Liver (tissue), 9 donors: Measurements from ENCODE around the gene ABHD17C. TPM values are rescaled to one million over a fixed set of nuclear protein-coding genes. Genes with fewer than 3 reads are reported as not detected.

Experiments
- DNase-seq: peaks from one replicate; pipeline ENCODE4 v3.0.0-alpha.2; 2017; ENCODE audit warnings: low spot score
- H3K27ac ChIP-seq, 2 donors: one replicate each; pipeline ENCODE4 v1.7.0; 2013; ENCODE audit warnings: inconsistent platforms in 2 of 2, low read length in 2 of 2, control low read depth in 1 of 2, low read depth in 1 of 2, mild to moderate bottlenecking in 1 of 2
- H3K27me3 ChIP-seq, 4 donors: one replicate each; pipeline versions ENCODE4 v1.6.1 to v1.7.0; 2013; ENCODE audit warnings: low read length in 3 of 4, inconsistent platforms in 1 of 4, mild to moderate bottlenecking in 1 of 4, moderate library complexity in 1 of 4; ENCODE audit not compliant: control insufficient read depth in 4 of 4, insufficient read depth in 4 of 4
- H3K36me3 ChIP-seq, 4 donors: one replicate each; pipeline versions ENCODE4 v1.6.1 to v1.7.0; 2013; ENCODE audit warnings: low read length in 3 of 4, mild to moderate bottlenecking in 3 of 4, low read depth in 1 of 4, moderate library complexity in 1 of 4; ENCODE audit not compliant: control insufficient read depth in 4 of 4, insufficient read depth in 3 of 4
- H3K4me1 ChIP-seq, 4 donors: one replicate each; pipeline versions ENCODE4 v1.6.1 to v1.7.0; 2013; ENCODE audit warnings: low read length in 3 of 4, mild to moderate bottlenecking in 3 of 4, moderate library complexity in 1 of 4; ENCODE audit not compliant: control insufficient read depth in 4 of 4, insufficient read depth in 4 of 4
- H3K4me3 ChIP-seq, 3 donors: one replicate each; pipeline versions ENCODE4 v1.6.1 to v1.7.0; 2013; ENCODE audit warnings: low read length in 3 of 3, control low read depth in 1 of 3, low read depth in 1 of 3, mild to moderate bottlenecking in 1 of 3
- H3K9ac ChIP-seq, 2 donors: one replicate each; pipeline ENCODE4 v1.7.0; 2013; ENCODE audit warnings: low read length in 2 of 2, mild to moderate bottlenecking in 2 of 2, moderate library complexity in 2 of 2, control low read depth in 1 of 2, low read depth in 1 of 2
- H3K9me3 ChIP-seq, 4 donors: one replicate each; pipeline versions ENCODE4 v1.6.1 to v1.7.0; 2013; ENCODE audit warnings: low read length in 3 of 4; ENCODE audit not compliant: control insufficient read depth in 4 of 4
- EGR1 ChIP-seq, 2 donors: IDR thresholded peaks; 2 replicates each; pipeline ENCODE4 v1.6.1; 2016 to 2018; ENCODE audit warnings: antibody characterized with exemption in 2 of 2, low read depth in 2 of 2
- FOXA1 ChIP-seq: IDR thresholded peaks from 2 replicates; pipeline ENCODE4 v1.6.1; 2016; ENCODE audit warnings: antibody characterized with exemption
- FOXA2 ChIP-seq: IDR thresholded peaks from 2 replicates; pipeline ENCODE4 v1.6.1; 2016; ENCODE audit warnings: antibody characterized with exemption
- GABPA ChIP-seq, 2 donors: IDR thresholded peaks in 1 of 2; conservative IDR thresholded peaks in 1 of 2; 2 replicates each; pipeline ENCODE4 v1.6.1; 2016; ENCODE audit warnings: antibody characterized with exemption in 2 of 2, mild to moderate bottlenecking in 1 of 2, moderate library complexity in 1 of 2
- HNF4A ChIP-seq, 2 donors: conservative IDR thresholded peaks; 2 replicates each; pipeline ENCODE4 v1.6.1; 2016; ENCODE audit warnings: antibody characterized with exemption in 2 of 2, mild to moderate bottlenecking in 2 of 2
- HNF4G ChIP-seq: IDR thresholded peaks from 2 replicates; pipeline ENCODE4 v1.6.1; 2016; ENCODE audit warnings: antibody characterized with exemption
- NR2F2 ChIP-seq: IDR thresholded peaks from 2 replicates; pipeline ENCODE4 v1.6.1; 2016; ENCODE audit warnings: antibody characterized with exemption
- RAD21 ChIP-seq, 2 donors: IDR thresholded peaks; 2 replicates each; pipeline ENCODE4 v1.6.1; 2016; ENCODE audit warnings: antibody characterized with exemption in 2 of 2, mild to moderate bottlenecking in 2 of 2
- RXRA ChIP-seq, 2 donors: IDR thresholded peaks; 2 replicates each; pipeline ENCODE4 v1.6.1; 2017 to 2018; ENCODE audit warnings: antibody characterized with exemption in 2 of 2, mild to moderate bottlenecking in 1 of 2
- SP1 ChIP-seq: IDR thresholded peaks from 2 replicates; pipeline ENCODE4 v1.6.1; 2018; ENCODE audit warnings: antibody characterized with exemption, mild to moderate bottlenecking
- TAF1 ChIP-seq: conservative IDR thresholded peaks from 2 replicates; pipeline ENCODE4 v1.6.1; 2016; ENCODE audit warnings: antibody characterized with exemption, mild to moderate bottlenecking
- WGBS: extraction: QIAGEN DNeasy Blood & Tissue Kit; methylation state at CpG from one replicate; pipeline ENCODE4 v1.1.7; 2013; 5-methylcytosine and 5-hydroxymethylcytosine counted together
- polyA plus RNA-seq, 2 donors: library from polyadenylated mRNA; stranded (reverse) in 1 of 2; unstranded in 1 of 2; fragments of 200-250 nt in 1 of 2; fragments of >200 nt in 1 of 2; fragmentation: Nextera tagmentation in 1 of 2; extraction: Ambion mirVana in 1 of 2; gene quantifications; one replicate each; pipeline versions ENCODE4 v1.2.1 to v1.2.3, GENCODE V29; 2013 to 2015
- total RNA-seq, 2 donors: library from RNA; depleted of rRNA; stranded (reverse); fragments of >200 nt; gene quantifications; one replicate each; pipeline ENCODE4 v1.2.3, GENCODE V29; 2014
- TF ChIP-seq, protein P1 (sequence below): IDR thresholded peaks from 2 replicates; pipeline ENCODE4 v1.6.1; 2016; ENCODE audit warnings: antibody characterized with exemption
- TF ChIP-seq, protein P2 (sequence below): IDR thresholded peaks from 2 replicates; pipeline ENCODE4 v1.6.1; 2016; ENCODE audit warnings: antibody characterized with exemption, mild to moderate bottlenecking
- TF ChIP-seq, protein P3 (sequence below): fragments of 150-350 bp; IDR thresholded peaks from 2 replicates; pipeline ENCODE4 v1.5.1; 2017; ENCODE audit warnings: improper control_type of control experiment, low read depth, low read length; ENCODE audit not compliant: missing input control
- donor health status: healthy.
- donor health status: healthy.
- donor health status: healthy.
- donor health status: healthy.
- donor health status: healthy.

The ABHD17C gene
- total and polyA plus RNA-seq, 4 donors = 0.79 to 3.0 (median 2.0) TPM

DNA sequence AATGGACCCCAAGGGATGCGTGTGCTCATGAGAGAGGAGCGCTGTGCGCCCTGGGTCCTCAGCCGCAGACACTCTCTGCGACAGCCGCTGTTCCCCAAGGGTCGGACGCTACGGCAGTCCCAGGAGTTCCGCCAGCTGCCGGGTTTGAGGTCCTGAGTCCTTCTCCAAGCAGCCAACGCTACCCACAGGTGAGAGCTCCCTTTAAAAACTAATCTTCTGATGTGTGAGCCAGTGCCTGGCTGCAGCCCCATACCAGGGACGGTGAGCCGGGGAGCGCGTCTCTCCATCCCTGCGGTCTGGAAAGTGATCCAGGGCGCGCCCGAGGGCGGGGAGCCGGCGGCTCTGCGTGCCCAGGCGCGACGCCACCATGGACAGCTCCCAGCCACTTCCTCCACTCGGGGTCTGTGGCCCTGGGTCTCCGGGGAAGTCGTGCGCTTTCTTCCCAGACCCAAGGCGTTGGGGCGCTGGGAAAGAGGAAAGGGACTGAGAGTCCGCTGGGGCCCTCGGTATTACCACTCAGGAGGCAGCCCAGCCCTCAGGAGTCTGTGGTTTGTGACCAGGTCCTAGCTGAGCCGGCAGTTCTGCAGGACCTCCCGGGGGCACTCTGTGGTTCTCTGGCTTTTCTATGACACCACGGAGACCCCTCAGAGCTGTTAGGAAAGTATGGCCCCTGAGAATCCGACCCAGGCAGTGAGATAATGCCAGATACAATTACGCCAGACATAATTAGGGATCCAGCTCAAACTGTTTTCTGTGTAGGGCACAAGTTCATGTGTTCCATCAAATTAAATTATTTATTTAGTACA lies 85.5 kb downstream of the ABHD17C start:
- TF ChIP-seq, protein P1, sequence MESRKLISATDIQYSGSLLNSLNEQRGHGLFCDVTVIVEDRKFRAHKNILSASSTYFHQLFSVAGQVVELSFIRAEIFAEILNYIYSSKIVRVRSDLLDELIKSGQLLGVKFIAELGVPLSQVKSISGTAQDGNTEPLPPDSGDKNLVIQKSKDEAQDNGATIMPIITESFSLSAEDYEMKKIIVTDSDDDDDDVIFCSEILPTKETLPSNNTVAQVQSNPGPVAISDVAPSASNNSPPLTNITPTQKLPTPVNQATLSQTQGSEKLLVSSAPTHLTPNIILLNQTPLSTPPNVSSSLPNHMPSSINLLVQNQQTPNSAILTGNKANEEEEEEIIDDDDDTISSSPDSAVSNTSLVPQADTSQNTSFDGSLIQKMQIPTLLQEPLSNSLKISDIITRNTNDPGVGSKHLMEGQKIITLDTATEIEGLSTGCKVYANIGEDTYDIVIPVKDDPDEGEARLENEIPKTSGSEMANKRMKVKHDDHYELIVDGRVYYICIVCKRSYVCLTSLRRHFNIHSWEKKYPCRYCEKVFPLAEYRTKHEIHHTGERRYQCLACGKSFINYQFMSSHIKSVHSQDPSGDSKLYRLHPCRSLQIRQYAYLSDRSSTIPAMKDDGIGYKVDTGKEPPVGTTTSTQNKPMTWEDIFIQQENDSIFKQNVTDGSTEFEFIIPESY = no peak
- TF ChIP-seq NR2F2 (no peak), RAD21 (IDR thresholded peaks at IDR 0.05) (peak in 1 of 2 donors; percentile 6), HNF4A (conservative IDR thresholded peaks at IDR 0.05) (no peak), TAF1 (no peak)
- TF ChIP-seq, protein P2, sequence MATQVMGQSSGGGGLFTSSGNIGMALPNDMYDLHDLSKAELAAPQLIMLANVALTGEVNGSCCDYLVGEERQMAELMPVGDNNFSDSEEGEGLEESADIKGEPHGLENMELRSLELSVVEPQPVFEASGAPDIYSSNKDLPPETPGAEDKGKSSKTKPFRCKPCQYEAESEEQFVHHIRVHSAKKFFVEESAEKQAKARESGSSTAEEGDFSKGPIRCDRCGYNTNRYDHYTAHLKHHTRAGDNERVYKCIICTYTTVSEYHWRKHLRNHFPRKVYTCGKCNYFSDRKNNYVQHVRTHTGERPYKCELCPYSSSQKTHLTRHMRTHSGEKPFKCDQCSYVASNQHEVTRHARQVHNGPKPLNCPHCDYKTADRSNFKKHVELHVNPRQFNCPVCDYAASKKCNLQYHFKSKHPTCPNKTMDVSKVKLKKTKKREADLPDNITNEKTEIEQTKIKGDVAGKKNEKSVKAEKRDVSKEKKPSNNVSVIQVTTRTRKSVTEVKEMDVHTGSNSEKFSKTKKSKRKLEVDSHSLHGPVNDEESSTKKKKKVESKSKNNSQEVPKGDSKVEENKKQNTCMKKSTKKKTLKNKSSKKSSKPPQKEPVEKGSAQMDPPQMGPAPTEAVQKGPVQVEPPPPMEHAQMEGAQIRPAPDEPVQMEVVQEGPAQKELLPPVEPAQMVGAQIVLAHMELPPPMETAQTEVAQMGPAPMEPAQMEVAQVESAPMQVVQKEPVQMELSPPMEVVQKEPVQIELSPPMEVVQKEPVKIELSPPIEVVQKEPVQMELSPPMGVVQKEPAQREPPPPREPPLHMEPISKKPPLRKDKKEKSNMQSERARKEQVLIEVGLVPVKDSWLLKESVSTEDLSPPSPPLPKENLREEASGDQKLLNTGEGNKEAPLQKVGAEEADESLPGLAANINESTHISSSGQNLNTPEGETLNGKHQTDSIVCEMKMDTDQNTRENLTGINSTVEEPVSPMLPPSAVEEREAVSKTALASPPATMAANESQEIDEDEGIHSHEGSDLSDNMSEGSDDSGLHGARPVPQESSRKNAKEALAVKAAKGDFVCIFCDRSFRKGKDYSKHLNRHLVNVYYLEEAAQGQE = peak; percentile 98
- Histone ChIP-seq H3K9me3 (no peaks in the 10 kb centered on the region), H3K27me3 (peaks cover 0 to 7% (median 5%) of the 10 kb centered on the region in 4 donors), H3K27ac (no peak overlapping the region), H3K4me1 (peaks cover 5 to 21% (median 17%) of the 10 kb centered on the region in 4 donors), H3K4me3 (no peak overlapping the region), H3K9ac (no peak overlapping the region), H3K36me3 (no peaks in the 10 kb centered on the region)
- WGBS = 8% methylated on average over 40 of the region's 40 CpGs
- peak; percentile 63 for DNase-seq

DNA sequence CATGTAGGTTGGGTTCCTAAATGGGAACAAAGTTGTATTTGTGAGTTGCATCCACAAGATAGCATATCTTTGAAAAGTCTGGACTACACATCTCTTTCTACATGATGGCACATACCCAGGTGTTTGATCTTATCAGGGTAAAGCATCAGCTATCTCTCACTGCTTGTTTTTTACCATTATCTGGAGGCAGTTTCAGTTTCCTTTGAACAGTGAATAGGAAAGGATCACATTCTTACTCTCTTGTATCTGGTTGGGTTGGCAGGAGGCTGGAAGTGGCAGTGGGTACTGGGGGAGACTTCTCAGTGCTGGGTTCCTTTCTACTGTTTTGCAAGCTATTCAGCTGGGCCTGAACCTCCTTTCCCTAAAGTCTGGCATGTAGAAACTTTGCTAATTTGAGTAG lies 88.2 kb downstream of the ABHD17C start:
- Histone ChIP-seq H3K27ac (no peak overlapping the region), H3K36me3 (no peaks in the 10 kb centered on the region), H3K9ac (no peak overlapping the region), H3K9me3 (no peaks in the 10 kb centered on the region), H3K4me1 (peaks cover 5 to 21% (median 16%) of the 10 kb centered on the region in 4 donors), H3K27me3 (peaks cover 0 to 8% (median 5%) of the 10 kb centered on the region in 4 donors), H3K4me3 (no peak overlapping the region)
- no peak for TF ChIP-seq FOXA1
- no peak for TF ChIP-seq NR2F2
- no peak for TF ChIP-seq HNF4A (conservative IDR thresholded peaks at IDR 0.05)
- no peak for TF ChIP-seq RAD21 (IDR thresholded peaks at IDR 0.05)
- no peak for TF ChIP-seq FOXA2
- TF ChIP-seq EGR1 (IDR thresholded peaks at IDR 0.05; ENCODE audit: low read depth in 2 of 2) = no peak
- TF ChIP-seq GABPA (IDR thresholded peaks at IDR 0.05 in 1 of 2, conservative IDR thresholded peaks at IDR 0.05 in 1 of 2) = no peak
- DNase-seq = no peak

DNA sequence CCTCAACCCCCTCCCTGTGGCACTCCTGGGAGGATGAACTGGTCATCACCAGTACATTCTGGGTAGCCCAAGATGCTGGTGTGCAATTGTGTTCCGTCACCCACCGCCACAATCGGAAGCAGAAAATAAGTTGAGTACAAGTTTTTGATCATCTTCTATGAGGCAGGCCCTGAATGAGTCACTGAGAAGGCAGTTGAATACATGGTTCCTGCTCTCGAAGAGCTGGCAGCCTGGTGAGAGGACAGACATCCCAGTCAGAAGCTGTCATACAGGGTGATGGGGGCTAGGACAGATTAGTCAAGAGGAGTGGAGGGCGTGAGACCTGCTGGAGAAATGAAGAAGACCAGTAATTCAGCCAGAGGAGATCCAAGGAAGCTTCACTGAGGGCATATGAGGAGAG lies 90.2 kb downstream of the ABHD17C start:
- peaks cover 0 to 6% (median 3%) of the 10 kb centered on the region in 4 donors for H3K27me3 ChIP-seq
- TF ChIP-seq FOXA1 = no peak
- TF ChIP-seq, protein P3, sequence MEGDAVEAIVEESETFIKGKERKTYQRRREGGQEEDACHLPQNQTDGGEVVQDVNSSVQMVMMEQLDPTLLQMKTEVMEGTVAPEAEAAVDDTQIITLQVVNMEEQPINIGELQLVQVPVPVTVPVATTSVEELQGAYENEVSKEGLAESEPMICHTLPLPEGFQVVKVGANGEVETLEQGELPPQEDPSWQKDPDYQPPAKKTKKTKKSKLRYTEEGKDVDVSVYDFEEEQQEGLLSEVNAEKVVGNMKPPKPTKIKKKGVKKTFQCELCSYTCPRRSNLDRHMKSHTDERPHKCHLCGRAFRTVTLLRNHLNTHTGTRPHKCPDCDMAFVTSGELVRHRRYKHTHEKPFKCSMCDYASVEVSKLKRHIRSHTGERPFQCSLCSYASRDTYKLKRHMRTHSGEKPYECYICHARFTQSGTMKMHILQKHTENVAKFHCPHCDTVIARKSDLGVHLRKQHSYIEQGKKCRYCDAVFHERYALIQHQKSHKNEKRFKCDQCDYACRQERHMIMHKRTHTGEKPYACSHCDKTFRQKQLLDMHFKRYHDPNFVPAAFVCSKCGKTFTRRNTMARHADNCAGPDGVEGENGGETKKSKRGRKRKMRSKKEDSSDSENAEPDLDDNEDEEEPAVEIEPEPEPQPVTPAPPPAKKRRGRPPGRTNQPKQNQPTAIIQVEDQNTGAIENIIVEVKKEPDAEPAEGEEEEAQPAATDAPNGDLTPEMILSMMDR = no peak
- no peak for TF ChIP-seq TAF1
- TF ChIP-seq HNF4A (conservative IDR thresholded peaks at IDR 0.05) = no peak
- no peak for TF ChIP-seq SP1
- TF ChIP-seq HNF4G = no peak
- TF ChIP-seq RXRA (IDR thresholded peaks at IDR 0.05) = no peak
- 95% methylated on average over 5 of the region's 5 CpGs for WGBS

More for the DNA sequence above, 90.2 kb downstream of the ABHD17C start:
- no peak overlapping the region for H3K9ac ChIP-seq
- no peak for DNase-seq
- no peaks in the 10 kb centered on the region for H3K36me3 ChIP-seq
- H3K4me3 ChIP-seq = no peak overlapping the region
- peaks cover 0 to 4% (median 2%) of the 10 kb centered on the region in 4 donors for H3K4me1 ChIP-seq
- H3K27ac ChIP-seq = no peak overlapping the region
- no peaks in the 10 kb centered on the region for H3K9me3 ChIP-seq
